Neutrophil (primary cell): ENCODE results near the gene PIEZO2.

Experiments used
- H3K27ac ChIP-seq: fragments of 200-600 bp; sonication (generic); 2 replicates; pipeline ENCODE4 v1.5.1; 2016; ENCODE audit warnings: mild to moderate bottlenecking, moderate library complexity
- H3K27me3 ChIP-seq: fragments of 200-600 bp; sonication (generic); 2 replicates; pipeline ENCODE4 v1.6.0; 2016; ENCODE audit warnings: mild to moderate bottlenecking
- H3K36me3 ChIP-seq: fragments of 200-600 bp; sonication (generic); 2 replicates; pipeline ENCODE4 v1.5.1; 2017
- H3K4me1 ChIP-seq, 2 experiments: fragments of 200-600 bp in 1 of 2; sonication (generic) in 1 of 2; 1 replicate in 1 of 2; 2 replicates in 1 of 2; pipeline versions ENCODE4 v1.5.1 to v1.6.1; 2013 to 2016; ENCODE audit warnings: low read depth in 1 of 2, low read length in 1 of 2, mild to moderate bottlenecking in 1 of 2, moderate library complexity in 1 of 2; ENCODE audit not compliant: control insufficient read depth in 1 of 2, insufficient read depth in 1 of 2
- H3K4me3 ChIP-seq, 2 experiments: fragments of 200-600 bp in 1 of 2; sonication (generic) in 1 of 2; 1 replicate in 1 of 2; 2 replicates in 1 of 2; pipeline ENCODE4 v1.5.1; 2013 to 2016; ENCODE audit warnings: low read depth in 1 of 2, low read length in 1 of 2, mild to moderate bottlenecking in 1 of 2, moderate library complexity in 1 of 2
- H3K9me3 ChIP-seq: fragments of 200-600 bp; sonication (generic); 2 replicates; pipeline ENCODE4 v1.5.1; 2016
- CTCF ChIP-seq: fragments of 200-600 bp; sonication (generic); IDR thresholded peaks from 2 replicates; pipeline ENCODE4 v1.5.1; 2016; ENCODE audit warnings: antibody characterized with exemption

The PIEZO2 gene

GRCh38 chr18:10820681-10821080 is 328.7 kb downstream of the PIEZO2 start:
- Histone ChIP-seq H3K27ac (no peak overlapping the region), H3K4me1 (no peaks in the 10 kb centered on the region), H3K9me3 (no peaks in the 10 kb centered on the region), H3K27me3 (peaks cover 23% of the 10 kb centered on the region), H3K36me3 (no peaks in the 10 kb centered on the region), H3K4me3 (no peak overlapping the region)
- no peak for TF ChIP-seq CTCF

- Histone ChIP-seq H3K4me1 (no peaks in the 10 kb centered on the region), H3K36me3 (no peaks in the 10 kb centered on the region), H3K4me3 (no peak overlapping the region), H3K27me3 (no peaks in the 10 kb centered on the region), H3K9me3 (no peaks in the 10 kb centered on the region), H3K27ac (no peak overlapping the region)
- no peak for TF ChIP-seq CTCF
Measured at GRCh38 chr18:10814336-10814735, 335.0 kb downstream of the PIEZO2 start.

DNA sequence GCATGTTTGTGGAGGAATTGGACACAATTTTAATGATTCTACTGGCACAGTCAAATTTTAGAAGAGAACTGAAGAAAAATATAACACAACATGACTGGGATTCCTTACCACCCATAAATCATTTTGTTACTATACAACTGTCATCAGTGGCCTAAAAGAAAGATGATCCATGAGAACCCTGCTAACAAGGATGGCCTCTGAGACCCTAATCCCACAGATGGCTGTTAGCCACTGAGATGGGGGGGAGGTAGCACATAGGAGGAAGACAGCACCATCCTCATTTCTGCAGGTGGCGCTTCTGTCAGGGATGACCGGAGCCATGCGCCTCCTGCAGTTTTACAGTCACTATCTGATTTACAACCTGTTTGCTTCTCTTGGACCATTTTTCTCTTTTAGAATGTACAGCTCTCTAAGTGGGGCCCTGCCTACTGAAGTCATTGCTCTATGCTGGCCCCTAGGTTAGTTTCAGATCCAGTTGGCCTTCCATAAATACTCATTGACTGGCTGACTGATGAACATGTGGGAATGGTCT is 343.7 kb downstream of the PIEZO2 start:
- no peak overlapping the region for H3K27ac ChIP-seq
- no peaks in the 10 kb centered on the region for H3K36me3 ChIP-seq
- no peaks in the 10 kb centered on the region for H3K27me3 ChIP-seq
- no peak overlapping the region for H3K4me3 ChIP-seq
- TF ChIP-seq CTCF: no peak
- no peaks in the 10 kb centered on the region for H3K4me1 ChIP-seq
- no peaks in the 10 kb centered on the region for H3K9me3 ChIP-seq

DNA sequence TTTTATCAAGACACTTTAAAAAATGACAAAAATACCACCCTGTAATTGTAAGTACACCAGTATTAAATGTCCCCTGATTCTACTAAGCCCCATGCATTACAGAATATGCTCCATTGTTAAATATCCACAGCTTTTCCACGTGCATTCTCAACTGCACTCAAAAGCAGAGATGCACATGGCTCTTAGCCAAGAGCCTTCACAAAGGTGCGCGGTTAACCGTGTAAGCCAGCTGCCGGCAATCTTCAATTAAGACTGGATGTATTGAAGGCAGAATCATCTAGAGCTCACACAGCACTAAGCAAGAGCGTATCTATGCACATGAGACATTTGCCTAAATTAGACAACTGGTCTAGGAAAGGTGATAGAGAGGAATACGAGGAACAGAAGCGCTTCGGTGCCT is 345.2 kb downstream of the PIEZO2 start:
- Histone ChIP-seq H3K27me3 (no peaks in the 10 kb centered on the region), H3K36me3 (no peaks in the 10 kb centered on the region), H3K9me3 (no peaks in the 10 kb centered on the region), H3K27ac (no peak overlapping the region), H3K4me3 (no peak overlapping the region), H3K4me1 (no peaks in the 10 kb centered on the region)
- TF ChIP-seq CTCF: no peak

DNA sequence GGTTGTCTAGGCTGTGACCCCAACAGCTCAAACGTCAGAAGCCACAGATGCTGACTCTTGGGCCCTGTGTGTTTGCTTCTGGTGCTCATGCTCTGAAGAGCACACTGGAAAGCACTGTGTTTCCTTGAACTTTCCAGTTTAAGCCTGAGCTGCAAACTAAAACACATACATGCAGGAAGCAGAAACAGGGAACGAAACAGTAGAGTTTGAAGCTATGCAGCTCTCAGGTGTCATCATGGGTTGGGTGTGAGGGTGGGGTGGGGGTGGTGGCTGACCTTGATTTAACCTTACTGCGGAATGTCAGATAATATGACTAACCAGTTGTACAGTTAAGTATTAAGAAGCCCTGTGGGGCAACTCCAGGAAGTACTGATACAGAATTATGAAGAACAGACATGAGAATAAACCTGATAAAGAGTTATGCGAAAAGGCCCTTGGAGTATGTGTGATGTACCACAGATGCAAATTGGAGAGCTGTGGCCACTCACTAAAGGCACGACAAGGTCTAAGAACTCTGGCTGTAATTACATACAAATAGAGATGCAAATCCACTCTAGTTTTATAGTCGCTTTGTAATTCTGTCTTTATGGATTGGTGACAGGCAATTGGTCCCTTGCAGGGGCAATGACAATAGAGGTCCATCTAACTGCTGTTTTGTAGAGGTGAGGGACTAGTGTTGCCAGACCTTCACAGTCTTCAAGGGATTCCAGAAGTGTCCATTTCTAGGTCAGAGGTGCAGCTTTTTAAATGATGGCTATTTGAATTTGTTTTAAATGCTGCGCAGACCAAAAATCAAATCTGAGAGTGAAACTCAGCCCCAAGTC is 350.4 kb downstream of the PIEZO2 start:
- Histone ChIP-seq H3K27ac (no peak overlapping the region), H3K27me3 (no peaks in the 10 kb centered on the region), H3K4me1 (no peaks in the 10 kb centered on the region), H3K4me3 (no peak overlapping the region), H3K36me3 (no peaks in the 10 kb centered on the region), H3K9me3 (no peaks in the 10 kb centered on the region)
- no peak for TF ChIP-seq CTCF
